Natural killer cell (primary cell): ENCODE results near the gene HS3ST3B1. TPM values are rescaled to one million over a fixed set of nuclear protein-coding genes. Genes with fewer than 3 reads are reported as not detected.
A peak's percentile ranks its signal among the peaks of the same experiment; 100 is the strongest.

Experiments used
- ATAC-seq, 3 donors: fragments of 150-1000 bp in 2 of 3; fragments of 200-7000 bp in 1 of 3; cut with Tn5 transposase; 1 replicate in 1 of 3; 2 replicates in 2 of 3; pipeline ENCODE4 v1.10.0; 2021; ENCODE audit warnings: mild to moderate bottlenecking in 2 of 3, moderate library complexity in 2 of 3
- DNase-seq, 2 donors: peaks; one replicate each; pipeline versions ENCODE4 v3.0.0 to v3.0.0-alpha.2; 2013 to 2021; ENCODE audit warnings: mixed read lengths in 1 of 2
- H3K27ac ChIP-seq: one replicate; pipeline ENCODE4 v1.5.1; 2013; ENCODE audit warnings: mild to moderate bottlenecking, low read length
- H3K27me3 ChIP-seq: one replicate; pipeline ENCODE4 v1.6.1; 2013; ENCODE audit warnings: low read length; ENCODE audit not compliant: control insufficient read depth, insufficient read depth
- H3K36me3 ChIP-seq: one replicate; pipeline ENCODE4 v1.6.1; 2013; ENCODE audit warnings: low read length; ENCODE audit not compliant: control insufficient read depth, insufficient read depth
- H3K4me1 ChIP-seq: one replicate; pipeline ENCODE4 v1.6.1; 2013; ENCODE audit warnings: low read length; ENCODE audit not compliant: control insufficient read depth, insufficient read depth
- H3K4me3 ChIP-seq: one replicate; pipeline ENCODE4 v1.5.1; 2013; ENCODE audit warnings: low read length
- H3K9me3 ChIP-seq: one replicate; pipeline ENCODE4 v1.6.1; 2013; ENCODE audit warnings: low read length; ENCODE audit not compliant: control insufficient read depth, insufficient read depth
- H3K27ac Mint-ChIP-seq, 2 donors: one replicate each; pipeline ENCODE4 v1.8.0; 2022; ENCODE audit warnings: mild to moderate bottlenecking in 2 of 2, mixed read lengths in 2 of 2, moderate library complexity in 1 of 2
- H3K27me3 Mint-ChIP-seq, 2 donors: one replicate each; pipeline ENCODE4 v1.8.0; 2022; ENCODE audit warnings: low read depth in 2 of 2, mixed read lengths in 2 of 2
- H3K36me3 Mint-ChIP-seq: one replicate; pipeline ENCODE4 v1.8.0; 2022; ENCODE audit warnings: mixed read lengths
- H3K4me1 Mint-ChIP-seq, 2 donors: one replicate each; pipeline ENCODE4 v1.8.0; 2022; ENCODE audit warnings: mixed read lengths in 2 of 2
- H3K4me3 Mint-ChIP-seq: one replicate; pipeline ENCODE4 v1.8.0; 2022; ENCODE audit warnings: mild to moderate bottlenecking, moderate library complexity, mixed read lengths
- H3K9me3 Mint-ChIP-seq, 2 donors: one replicate each; pipeline ENCODE4 v1.8.0; 2022; ENCODE audit warnings: mixed read lengths in 2 of 2
- CTCF ChIP-seq: fragments of 200-600 bp; IDR thresholded peaks from one replicate; pipeline ENCODE4 v1.8.0; 2022; ENCODE audit warnings: antibody characterized with exemption
- WGBS: methylation state at CpG from one replicate; pipeline ENCODE4 v1.1.7; 2013; ENCODE audit warnings: missing lambda C conversion rate; ENCODE audit not compliant: insufficient coverage; 5-methylcytosine and 5-hydroxymethylcytosine counted together
- intact Hi-C: fragments of 100-400 bp; cut with micrococcal nuclease; formaldehyde crosslinking; loops from one replicate; pipeline ENCODE4 v1.14.2; 2022
- total RNA-seq, 4 donors: library from RNA; stranded (reverse); fragments of 120-200 nt in 1 of 4; gene quantifications; one replicate each; pipeline versions ENCODE4 v1.2.3 to v1.2.4, GENCODE V29; 2013 to 2022

Gene HS3ST3B1
- total RNA-seq, 3 donors from 2014 or later (not counting 1 experiment from before 2014, with no cell fraction given): 14.1 to 18.6 (median 17.1) TPM

DNA sequence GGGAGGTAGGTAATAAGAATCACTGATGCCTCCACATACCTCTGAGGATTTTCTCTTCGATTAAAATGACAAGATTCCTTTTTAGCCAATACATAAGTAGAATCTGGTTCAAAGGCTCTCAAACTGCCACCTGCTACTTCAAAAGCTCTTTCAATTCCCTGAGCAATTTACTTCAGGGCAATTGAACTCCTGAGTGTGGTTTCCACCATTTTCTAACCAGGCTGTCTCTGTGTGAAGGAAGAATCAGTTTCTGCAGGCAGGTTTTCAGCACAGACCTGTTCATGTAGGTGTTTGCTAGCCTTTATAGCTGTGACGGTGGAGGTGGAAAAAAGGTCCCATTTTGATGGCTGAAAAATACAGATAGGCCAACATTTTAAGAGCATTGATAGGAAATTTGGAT, 18.2 kb upstream of the HS3ST3B1 start:
- H3K4me1 ChIP-seq: no peaks in the 10 kb centered on the region
- Mint-ChIP-seq H3K9me3 (no peaks in the 10 kb centered on the region), H3K27me3 (peaks cover 21 to 29% of the 10 kb centered on the region in 2 donors), H3K36me3 (no peaks in the 10 kb centered on the region), H3K4me3 (no peak overlapping the region), H3K27ac (no peak overlapping the region), H3K4me1 (no peaks in the 10 kb centered on the region)
- H3K27me3 ChIP-seq: peaks cover 2% of the 10 kb centered on the region
- DNase-seq (no peak), ATAC-seq (no peak)
- H3K36me3 ChIP-seq: no peaks in the 10 kb centered on the region
- WGBS: 90% methylated on average over 2 of the region's 2 CpGs
- H3K27ac ChIP-seq: no peak overlapping the region
- H3K4me3 ChIP-seq: no peak overlapping the region
- no peak for TF ChIP-seq CTCF
- no peaks in the 10 kb centered on the region for H3K9me3 ChIP-seq
- intact Hi-C loops: no loop called here

- DNase-seq (no peak), ATAC-seq (no peak)
- Mint-ChIP-seq H3K4me1 (no peaks in the 10 kb centered on the region), H3K9me3 (no peaks in the 10 kb centered on the region), H3K27ac (no peak overlapping the region), H3K36me3 (no peaks in the 10 kb centered on the region), H3K4me3 (no peak overlapping the region), H3K27me3 (peaks cover 39 to 46% of the 10 kb centered on the region in 2 donors)
- Histone ChIP-seq H3K36me3 (no peaks in the 10 kb centered on the region), H3K27ac (no peak overlapping the region), H3K4me3 (no peak overlapping the region), H3K9me3 (no peaks in the 10 kb centered on the region), H3K4me1 (no peaks in the 10 kb centered on the region), H3K27me3 (peaks cover 2% of the 10 kb centered on the region)
- TF ChIP-seq CTCF: no peak
- WGBS: 78% methylated on average over 1 of the region's 2 CpGs
- intact Hi-C loops: no loop called here
Observed at GRCh38 chr17:14289162-14289561, 11.7 kb upstream of the HS3ST3B1 start.

GRCh38 chr17:14294876-14295275, 6.0 kb upstream of the HS3ST3B1 start:
- H3K36me3 Mint-ChIP-seq: no peaks in the 10 kb centered on the region
- H3K27ac Mint-ChIP-seq: no peak overlapping the region
- Histone ChIP-seq H3K27me3 (peaks cover 22% of the 10 kb centered on the region), H3K9me3 (no peaks in the 10 kb centered on the region), H3K27ac (no peak overlapping the region), H3K4me3 (no peak overlapping the region), H3K4me1 (peaks cover 30% of the 10 kb centered on the region), H3K36me3 (no peaks in the 10 kb centered on the region)
- no peaks in the 10 kb centered on the region for H3K9me3 Mint-ChIP-seq
- WGBS: 53% methylated on average over 20 of the region's 20 CpGs
- intact Hi-C loops: no loop called here
- peak overlapping the region; percentile 63 for H3K4me3 Mint-ChIP-seq
- TF ChIP-seq CTCF: no peak
- peaks cover 43 to 44% of the 10 kb centered on the region in 2 donors for H3K4me1 Mint-ChIP-seq
- peaks cover 52 to 56% of the 10 kb centered on the region in 2 donors for H3K27me3 Mint-ChIP-seq
- DNase-seq (no peak), ATAC-seq (no peak)

- Histone ChIP-seq H3K9me3 (no peaks in the 10 kb centered on the region), H3K4me3 (no peak overlapping the region), H3K4me1 (peaks cover 35% of the 10 kb centered on the region), H3K27ac (no peak overlapping the region), H3K36me3 (no peaks in the 10 kb centered on the region), H3K27me3 (peaks cover 22% of the 10 kb centered on the region)
- H3K9me3 Mint-ChIP-seq: no peaks in the 10 kb centered on the region
- no peak for DNase-seq
- WGBS: 87% methylated on average over 9 of the region's 9 CpGs
- no peak for ATAC-seq
- H3K27ac Mint-ChIP-seq: no peak overlapping the region
- intact Hi-C loops: no loop called here
- peak overlapping the region; percentile 63 for H3K4me3 Mint-ChIP-seq
- no peak for TF ChIP-seq CTCF
- H3K4me1 Mint-ChIP-seq: peaks cover 51 to 52% of the 10 kb centered on the region in 2 donors
- no peaks in the 10 kb centered on the region for H3K36me3 Mint-ChIP-seq
- peaks cover 48 to 56% of the 10 kb centered on the region in 2 donors for H3K27me3 Mint-ChIP-seq
Observed at GRCh38 chr17:14295676-14296075, 5.2 kb upstream of the HS3ST3B1 start.
